Panc1 (cell line): ENCODE measurements around the gene GOLGA8B. TPM values are rescaled to one million over a fixed set of nuclear protein-coding genes. Genes with fewer than 3 reads are reported as not detected.

Experiments
- ATAC-seq: fragments of 200-7000 bp; cut with Tn5 transposase; 2 replicates; pipeline ENCODE4 v1.9.1; 2020; ENCODE audit warnings: mild to moderate bottlenecking, moderate library complexity
- BruUV-seq: library from RNA; stranded (reverse); fragments of 400-500 nt; replicated peaks from 2 replicates; lab custom pipeline; 2021; lab: Mats Ljungman, UMichigan
- CTCF ChIA-PET: fragments of 300-600 bp; sonication (Branson Sonifier 250); formaldehyde crosslinking; loops from one replicate; lab custom pipeline; 2022; ENCODE audit warnings: antibody characterized with exemption; lab: Charles Lee
- POLR2A ChIA-PET: fragments of 300-600 bp; sonication (Branson Sonifier 250); formaldehyde crosslinking; loops from one replicate; lab custom pipeline; 2022; ENCODE audit warnings: antibody characterized with exemption; lab: Charles Lee
- DNase-seq: peaks from one replicate; pipeline ENCODE4 v3.0.0-alpha.2; 2010; ENCODE audit warnings: low read depth, low spot score
- H3K27ac ChIP-seq: 2 replicates; pipeline ENCODE4 v1.5.1; 2011; ENCODE audit warnings: mild to moderate bottlenecking, low read length, inconsistent platforms
- H3K27me3 ChIP-seq: fragments of 200-500 bp; sonication (Bioruptor generic); 2 replicates; pipeline ENCODE4 v1.6.0; 2014; ENCODE audit warnings: low read length, inconsistent platforms; ENCODE audit not compliant: control insufficient read depth, insufficient read depth
- H3K36me3 ChIP-seq: fragments of 200-500 bp; sonication (Bioruptor generic); 2 replicates; pipeline ENCODE4 v1.5.1; 2014; ENCODE audit warnings: inconsistent platforms, mild to moderate bottlenecking, low read length, moderate library complexity; ENCODE audit not compliant: control insufficient read depth, insufficient read depth
- H3K4me1 ChIP-seq: 2 replicates; pipeline ENCODE4 v1.5.1; 2011; ENCODE audit warnings: inconsistent platforms, mild to moderate bottlenecking, low read length, moderate library complexity; ENCODE audit not compliant: control insufficient read depth, insufficient read depth
- H3K4me3 ChIP-seq, 2 experiments: 2 replicates each; pipeline ENCODE4 v1.5.1; 2011 to 2012; ENCODE audit warnings: low read depth in 2 of 2, low read length in 2 of 2, mild to moderate bottlenecking in 2 of 2, inconsistent platforms in 1 of 2, moderate library complexity in 1 of 2
- H3K9me3 ChIP-seq: fragments of 200-500 bp; sonication (Bioruptor generic); 2 replicates; pipeline ENCODE4 v1.5.1; 2014; ENCODE audit warnings: low read depth, mild to moderate bottlenecking, inconsistent platforms, low read length, moderate library complexity; ENCODE audit not compliant: control insufficient read depth, insufficient read depth
- POLR2AphosphoS5 ChIP-seq: IDR thresholded peaks from 2 replicates; pipeline ENCODE4 v1.6.1; 2012; ENCODE audit warnings: mild to moderate bottlenecking, low read depth, low read length, moderate library complexity
- SIN3A ChIP-seq: IDR thresholded peaks from 2 replicates; pipeline ENCODE4 v1.6.1; 2012; ENCODE audit warnings: low read depth, mild to moderate bottlenecking, low read length, moderate library complexity, borderline replicate concordance; ENCODE audit not compliant: insufficient read depth
- TCF7L2 ChIP-seq: IDR thresholded peaks from 2 replicates; pipeline ENCODE4 v1.6.1; 2011; ENCODE audit warnings: mild to moderate bottlenecking, low read depth, low read length, inconsistent platforms
- in situ Hi-C: cut with HindIII; loops from 2 replicates; pipeline ENCODE4 v1.10.0; 2016; ENCODE audit warnings: low sequenced_read_pairs, low pct_unique_long_range_greater_than_20kb
- intact Hi-C: fragments of 100-400 bp; cut with micrococcal nuclease; formaldehyde crosslinking; loops from one replicate; pipeline ENCODE4 v1.10.0; 2022; ENCODE audit not compliant: unreplicated experiment
- total RNA-seq: library from RNA; stranded (reverse); gene quantifications from one replicate; pipeline ENCODE4 v1.2.1, GENCODE V29; 2021; ENCODE audit not compliant: unreplicated experiment
- TF ChIP-seq, protein P1 (sequence below), 2 experiments: IDR thresholded peaks; 2 replicates each; pipeline ENCODE4 v1.6.1; 2011 to 2012; ENCODE audit warnings: low read depth in 2 of 2, control low read depth in 1 of 2, low read length in 1 of 2, mild to moderate bottlenecking in 1 of 2, moderate library complexity in 1 of 2; ENCODE audit not compliant: insufficient read depth in 1 of 2
- TF ChIP-seq, protein P2 (sequence below): fragments of 450-650 bp; IDR thresholded peaks from 2 replicates; pipeline ENCODE4 v1.5.1; 2017; ENCODE audit warnings: mild to moderate bottlenecking

Gene GOLGA8B
- total RNA-seq, 1 experiment from 2014 or later = 161 TPM

DNA sequence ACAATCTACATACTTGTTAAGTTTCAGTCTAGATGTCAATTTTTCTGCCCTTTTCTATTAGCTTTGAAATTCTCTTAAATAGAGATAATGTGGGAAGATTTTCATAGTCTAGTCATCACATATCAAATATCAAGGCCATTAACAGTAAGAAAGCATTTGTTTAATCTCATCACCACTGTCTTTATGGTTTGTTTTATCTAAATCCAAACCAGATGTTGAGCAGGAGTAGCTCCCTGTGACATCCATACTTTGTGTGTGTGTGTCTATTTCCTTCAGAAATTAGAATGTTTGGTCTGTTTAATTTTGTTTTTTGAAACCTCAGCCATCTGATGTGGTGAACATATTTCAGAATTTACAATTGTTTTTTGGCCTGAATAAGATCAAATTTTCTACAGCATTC lies 23.1 kb upstream of the GOLGA8B start:
- H3K4me1 ChIP-seq = no peaks in the 10 kb centered on the region
- intact Hi-C loops (no loop called here), in situ Hi-C loops (no loop called here)
- no peaks in the 10 kb centered on the region for H3K36me3 ChIP-seq
- DNase-seq (no peak), ATAC-seq (no peak)
- no peak overlapping the region for H3K27ac ChIP-seq
- peaks cover 12% of the 10 kb centered on the region for H3K27me3 ChIP-seq
- CTCF ChIA-PET = no interaction called here
- BruUV-seq = no TSS peak
- TF ChIP-seq TCF7L2 = no peak
- TF ChIP-seq, protein P1, sequence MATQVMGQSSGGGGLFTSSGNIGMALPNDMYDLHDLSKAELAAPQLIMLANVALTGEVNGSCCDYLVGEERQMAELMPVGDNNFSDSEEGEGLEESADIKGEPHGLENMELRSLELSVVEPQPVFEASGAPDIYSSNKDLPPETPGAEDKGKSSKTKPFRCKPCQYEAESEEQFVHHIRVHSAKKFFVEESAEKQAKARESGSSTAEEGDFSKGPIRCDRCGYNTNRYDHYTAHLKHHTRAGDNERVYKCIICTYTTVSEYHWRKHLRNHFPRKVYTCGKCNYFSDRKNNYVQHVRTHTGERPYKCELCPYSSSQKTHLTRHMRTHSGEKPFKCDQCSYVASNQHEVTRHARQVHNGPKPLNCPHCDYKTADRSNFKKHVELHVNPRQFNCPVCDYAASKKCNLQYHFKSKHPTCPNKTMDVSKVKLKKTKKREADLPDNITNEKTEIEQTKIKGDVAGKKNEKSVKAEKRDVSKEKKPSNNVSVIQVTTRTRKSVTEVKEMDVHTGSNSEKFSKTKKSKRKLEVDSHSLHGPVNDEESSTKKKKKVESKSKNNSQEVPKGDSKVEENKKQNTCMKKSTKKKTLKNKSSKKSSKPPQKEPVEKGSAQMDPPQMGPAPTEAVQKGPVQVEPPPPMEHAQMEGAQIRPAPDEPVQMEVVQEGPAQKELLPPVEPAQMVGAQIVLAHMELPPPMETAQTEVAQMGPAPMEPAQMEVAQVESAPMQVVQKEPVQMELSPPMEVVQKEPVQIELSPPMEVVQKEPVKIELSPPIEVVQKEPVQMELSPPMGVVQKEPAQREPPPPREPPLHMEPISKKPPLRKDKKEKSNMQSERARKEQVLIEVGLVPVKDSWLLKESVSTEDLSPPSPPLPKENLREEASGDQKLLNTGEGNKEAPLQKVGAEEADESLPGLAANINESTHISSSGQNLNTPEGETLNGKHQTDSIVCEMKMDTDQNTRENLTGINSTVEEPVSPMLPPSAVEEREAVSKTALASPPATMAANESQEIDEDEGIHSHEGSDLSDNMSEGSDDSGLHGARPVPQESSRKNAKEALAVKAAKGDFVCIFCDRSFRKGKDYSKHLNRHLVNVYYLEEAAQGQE (IDR thresholded peaks at IDR 0.05; ENCODE audit: insufficient read depth in 1 of 2, low read depth in 2 of 2, low read length in 1 of 2) = no peak
- no peak for TF ChIP-seq SIN3A
- TF ChIP-seq, protein P2, sequence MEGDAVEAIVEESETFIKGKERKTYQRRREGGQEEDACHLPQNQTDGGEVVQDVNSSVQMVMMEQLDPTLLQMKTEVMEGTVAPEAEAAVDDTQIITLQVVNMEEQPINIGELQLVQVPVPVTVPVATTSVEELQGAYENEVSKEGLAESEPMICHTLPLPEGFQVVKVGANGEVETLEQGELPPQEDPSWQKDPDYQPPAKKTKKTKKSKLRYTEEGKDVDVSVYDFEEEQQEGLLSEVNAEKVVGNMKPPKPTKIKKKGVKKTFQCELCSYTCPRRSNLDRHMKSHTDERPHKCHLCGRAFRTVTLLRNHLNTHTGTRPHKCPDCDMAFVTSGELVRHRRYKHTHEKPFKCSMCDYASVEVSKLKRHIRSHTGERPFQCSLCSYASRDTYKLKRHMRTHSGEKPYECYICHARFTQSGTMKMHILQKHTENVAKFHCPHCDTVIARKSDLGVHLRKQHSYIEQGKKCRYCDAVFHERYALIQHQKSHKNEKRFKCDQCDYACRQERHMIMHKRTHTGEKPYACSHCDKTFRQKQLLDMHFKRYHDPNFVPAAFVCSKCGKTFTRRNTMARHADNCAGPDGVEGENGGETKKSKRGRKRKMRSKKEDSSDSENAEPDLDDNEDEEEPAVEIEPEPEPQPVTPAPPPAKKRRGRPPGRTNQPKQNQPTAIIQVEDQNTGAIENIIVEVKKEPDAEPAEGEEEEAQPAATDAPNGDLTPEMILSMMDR = no peak
- no peaks in the 10 kb centered on the region for H3K9me3 ChIP-seq
- POLR2A ChIA-PET = no interaction called here
- no peak overlapping the region for H3K4me3 ChIP-seq

DNA sequence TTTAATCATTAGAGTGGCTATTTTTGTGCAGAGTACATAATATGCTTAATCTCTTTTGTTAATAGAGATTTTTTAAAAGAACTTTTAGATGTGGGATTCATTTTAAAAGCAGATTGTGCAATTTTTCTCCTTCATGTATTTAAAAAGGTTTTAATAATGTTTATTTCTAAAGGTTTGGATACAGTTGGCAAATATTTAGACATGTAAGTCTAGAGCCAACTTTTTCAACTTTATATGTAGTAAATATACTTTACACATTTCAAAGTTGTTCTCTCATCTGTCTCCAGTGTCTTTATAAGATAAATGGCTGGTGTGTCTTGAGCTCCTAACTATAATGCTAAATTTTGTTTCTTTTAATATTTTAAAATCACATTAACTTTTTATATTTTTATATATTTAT lies 22.7 kb upstream of the GOLGA8B start:
- in situ Hi-C loops (no loop called here), intact Hi-C loops (no loop called here)

More for the DNA sequence above, 22.7 kb upstream of the GOLGA8B start:
- Histone ChIP-seq H3K27me3 (peaks cover 12% of the 10 kb centered on the region), H3K4me1 (no peaks in the 10 kb centered on the region), H3K27ac (no peak overlapping the region), H3K4me3 (no peak overlapping the region), H3K9me3 (no peaks in the 10 kb centered on the region), H3K36me3 (no peaks in the 10 kb centered on the region)
- TF ChIP-seq, protein P1 (IDR thresholded peaks at IDR 0.05; ENCODE audit: insufficient read depth in 1 of 2, low read depth in 2 of 2, low read length in 1 of 2) = no peak
- TF ChIP-seq POLR2AphosphoS5 (no peak), SIN3A (no peak), TCF7L2 (no peak)
- TF ChIP-seq, protein P2 = no peak
- DNase-seq (no peak), ATAC-seq (no peak)
- ChIA-PET POLR2A (no interaction called here), CTCF (no interaction called here)
- BruUV-seq = no TSS peak
